ENCODE results near the gene CCNK.

Gene CCNK

DNA sequence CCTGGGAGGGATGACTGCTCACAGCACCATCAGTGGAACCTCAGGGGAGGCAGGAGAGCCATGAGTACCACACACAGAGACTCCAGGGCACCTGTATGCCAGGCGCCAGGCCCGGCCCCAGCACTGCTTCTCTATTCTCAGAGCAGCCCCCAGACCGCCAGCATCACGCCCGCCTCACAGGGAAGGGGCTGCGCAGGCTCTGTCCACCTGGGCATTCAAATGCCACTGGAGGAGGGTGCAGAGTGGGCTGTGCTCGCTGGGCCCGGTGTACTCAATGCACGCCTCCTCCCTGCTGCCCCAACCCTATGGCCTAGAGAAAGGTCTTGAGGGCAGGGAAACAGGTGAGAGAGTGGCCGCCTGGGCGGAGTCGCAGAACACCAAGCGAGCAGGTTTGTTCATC lies 79.2 kb downstream of the CCNK start:
- TF ChIP-seq GATA1 (IDR thresholded peaks at IDR 0.05; ENCODE audit: low read depth, low read length) (no peak), POLR2A (IDR thresholded peaks at IDR 0.05; ENCODE audit: low read length) (no peak)
- DNase-seq: no peak

DNA sequence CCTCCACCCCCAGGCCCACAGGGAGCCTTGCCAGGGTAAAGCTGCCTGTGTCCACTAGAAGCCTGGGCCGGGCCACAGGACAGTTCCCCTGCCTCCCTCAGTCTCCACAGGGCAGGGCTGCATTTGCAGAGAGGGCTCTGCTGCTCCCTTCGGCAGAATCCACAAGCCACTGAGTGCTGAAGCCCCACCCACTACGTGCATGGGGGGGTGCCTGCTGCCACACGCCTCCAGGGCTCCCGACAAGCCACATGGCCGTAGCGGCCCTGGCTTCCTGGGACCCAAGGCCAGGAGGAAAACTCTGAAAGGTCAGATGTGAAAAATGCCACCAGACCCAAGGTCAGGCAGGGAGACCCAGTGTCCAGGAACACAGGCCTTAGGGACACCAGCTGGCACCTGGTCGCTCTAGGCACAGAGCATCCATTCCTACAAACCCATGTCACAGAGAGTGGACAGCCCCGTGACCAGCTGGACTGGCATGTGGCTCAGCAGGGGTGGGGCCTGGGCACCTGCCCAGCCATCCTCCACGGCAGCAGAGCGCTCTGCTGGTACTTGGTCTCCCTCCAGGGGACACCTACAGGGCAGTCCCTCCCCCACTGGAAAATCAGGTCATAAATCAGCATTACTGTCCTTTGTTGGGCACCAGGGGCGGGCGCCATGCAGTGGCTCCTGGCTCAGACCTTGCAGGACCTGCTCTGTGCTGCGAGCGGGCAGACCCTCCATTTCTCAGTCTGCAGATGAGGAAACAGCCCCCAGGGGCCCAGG lies 79.9 kb downstream of the CCNK start:
- no peak for TF ChIP-seq GATA1 (IDR thresholded peaks at IDR 0.05; ENCODE audit: low read depth, low read length)
- no peak for TF ChIP-seq POLR2A (IDR thresholded peaks at IDR 0.05; ENCODE audit: low read length)
- no peak for DNase-seq

- DNase-seq: no peak
- TF ChIP-seq POLR2A (IDR thresholded peaks at IDR 0.05; ENCODE audit: low read length) (no peak), GATA1 (IDR thresholded peaks at IDR 0.05; ENCODE audit: low read depth, low read length) (no peak)
These were observed 80.7 kb downstream of the CCNK start for GRCh38 chr14:99561864-99562263.
